H1 (cell line): ENCODE results near the gene RBM44. TPM values are rescaled to one million over a fixed set of nuclear protein-coding genes. Genes with fewer than 3 reads are reported as not detected.

Experiments used
- CTCF ChIA-PET: fragments of 300-600 bp; sonication (Branson Sonifier 250); formaldehyde crosslinking; loops from one replicate; lab custom pipeline; 2021; ENCODE audit not compliant: partially characterized antibody; lab: Charles Lee
- POLR2A ChIA-PET: fragments of 300-600 bp; sonication (Branson Sonifier 250); formaldehyde crosslinking; loops from one replicate; lab custom pipeline; 2021; ENCODE audit warnings: inconsistent platforms; ENCODE audit not compliant: partially characterized antibody; lab: Charles Lee
- DNase-seq, 2 experiments: peaks; one replicate each; pipeline versions ENCODE4 v3.0.0 to v3.0.0-alpha.2; 2010 to 2022; ENCODE audit warnings: low spot score in 2 of 2, low read depth in 1 of 2, mixed read lengths in 1 of 2
- FAIRE-seq: peaks from 2 replicates; lab custom pipeline; 2011; peaks lifted over from hg19 to GRCh38; lab: Jason Lieb, UNC
- H2AFZ ChIP-seq: 2 replicates; pipeline ENCODE4 v1.8.1; 2012; ENCODE audit warnings: low read length, inconsistent platforms
- H2AK5ac ChIP-seq: 2 replicates; pipeline ENCODE4 v1.6.1; 2013; ENCODE audit warnings: low read depth, low read length
- H2BK120ac ChIP-seq: replicated peaks from 2 replicates; pipeline ENCODE3; 2013; ENCODE audit warnings: low read depth, low read length, inconsistent platforms
- H2BK12ac ChIP-seq: 2 replicates; pipeline ENCODE4 v1.6.1; 2013; ENCODE audit warnings: low read depth, low read length
- H2BK15ac ChIP-seq: 2 replicates; pipeline ENCODE4 v1.6.1; 2013; ENCODE audit warnings: low read length
- H2BK20ac ChIP-seq: 2 replicates; pipeline ENCODE4 v1.6.1; 2013; ENCODE audit warnings: low read length
- H2BK5ac ChIP-seq: 2 replicates; pipeline ENCODE4 v1.6.1; 2013; ENCODE audit warnings: low read depth, low read length
- H3K14ac ChIP-seq: 2 replicates; pipeline ENCODE4 v1.6.1; 2013; ENCODE audit warnings: inconsistent platforms; ENCODE audit not compliant: insufficient read length
- H3K18ac ChIP-seq: 2 replicates; pipeline ENCODE4 v1.6.1; 2013; ENCODE audit warnings: low read length; ENCODE audit errors: extremely low read depth
- H3K23ac ChIP-seq: 2 replicates; pipeline ENCODE4 v1.6.1; 2013; ENCODE audit warnings: inconsistent platforms; ENCODE audit not compliant: insufficient read length
- H3K23me2 ChIP-seq: 2 replicates; pipeline ENCODE4 v1.6.1; 2013; ENCODE audit warnings: low read depth, low read length
- H3K27ac ChIP-seq: 2 replicates; pipeline ENCODE4 v1.6.1; 2011; ENCODE audit warnings: low read depth, low read length, inconsistent platforms
- H3K27me3 ChIP-seq, 4 experiments: replicated peaks in 1 of 4; 1 replicate in 1 of 4; 2 replicates in 3 of 4; pipeline versions ENCODE4 v1.6.1 to v1.8.1; 2011 to 2013; ENCODE audit warnings: low read length in 3 of 4, mild to moderate bottlenecking in 3 of 4, inconsistent platforms in 2 of 4, mixed read lengths in 2 of 4, moderate library complexity in 1 of 4; ENCODE audit not compliant: control insufficient read depth in 3 of 4, insufficient read depth in 3 of 4; ENCODE audit errors: extremely low read depth in 1 of 4
- H3K36me3 ChIP-seq, 4 experiments: 2 replicates each; pipeline versions ENCODE4 v1.6.1 to v1.8.1; 2011 to 2013; ENCODE audit warnings: mild to moderate bottlenecking in 4 of 4, low read length in 3 of 4, moderate library complexity in 2 of 4, control low read depth in 1 of 4, inconsistent platforms in 1 of 4; ENCODE audit not compliant: insufficient read depth in 4 of 4, control insufficient read depth in 2 of 4
- H3K4ac ChIP-seq: replicated peaks from 2 replicates; pipeline ENCODE3; 2013; ENCODE audit warnings: low read length, low read depth, mixed read lengths, inconsistent platforms; ENCODE audit not compliant: insufficient read length
- H3K4me1 ChIP-seq, 4 experiments: replicated peaks in 1 of 4; 1 replicate in 1 of 4; 2 replicates in 3 of 4; pipeline versions ENCODE4 v1.6.1 to v1.8.1; 2011 to 2013; ENCODE audit warnings: low read length in 3 of 4, inconsistent platforms in 2 of 4, mixed read lengths in 1 of 4; ENCODE audit not compliant: insufficient read depth in 4 of 4, control insufficient read depth in 3 of 4
- H3K4me2 ChIP-seq, 2 experiments: 2 replicates each; pipeline versions ENCODE4 v1.6.1 to v1.8.1; 2011 to 2013; ENCODE audit warnings: low read depth in 2 of 2, low read length in 2 of 2, control low read depth in 1 of 2, inconsistent platforms in 1 of 2, mild to moderate bottlenecking in 1 of 2; ENCODE audit not compliant: insufficient read depth in 1 of 2
- H3K4me3 ChIP-seq, 4 experiments: fragments of 200-600, 300-600 bp in 1 of 4; sonication (generic), shearing (Covaris generic), sonication (Bioruptor Twin) in 1 of 4; 2 replicates each; pipeline versions ENCODE4 v1.5.1 to v1.8.1; 2011 to 2016; ENCODE audit warnings: low read length in 4 of 4, low read depth in 3 of 4, control low read depth in 2 of 4, inconsistent platforms in 2 of 4, mild to moderate bottlenecking in 2 of 4, mixed read lengths in 1 of 4, moderate library complexity in 1 of 4; ENCODE audit not compliant: insufficient read depth in 2 of 4; ENCODE audit errors: extremely low read depth in 1 of 4
- H3K56ac ChIP-seq: replicated peaks from 2 replicates; pipeline ENCODE3; 2013; ENCODE audit warnings: low read depth, mild to moderate bottlenecking, mixed read lengths, low read length, inconsistent platforms; ENCODE audit not compliant: insufficient read length
- H3K79me1 ChIP-seq: 2 replicates; pipeline ENCODE4 v1.6.1; 2013; ENCODE audit warnings: low read depth, low read length, control low read depth
- H3K79me2 ChIP-seq, 2 experiments: 2 replicates each; pipeline versions ENCODE4 v1.6.1 to v1.8.1; 2012 to 2013; ENCODE audit warnings: low read length in 2 of 2, mild to moderate bottlenecking in 2 of 2, inconsistent platforms in 1 of 2; ENCODE audit not compliant: insufficient read depth in 2 of 2, control insufficient read depth in 1 of 2
- H3K9ac ChIP-seq, 4 experiments: replicated peaks in 1 of 4; 1 replicate in 1 of 4; 2 replicates in 3 of 4; pipeline versions ENCODE4 v1.6.1 to v1.8.1; 2011 to 2013; ENCODE audit warnings: low read depth in 3 of 4, low read length in 3 of 4, control low read depth in 2 of 4, mild to moderate bottlenecking in 2 of 4, moderate library complexity in 2 of 4, inconsistent platforms in 1 of 4; ENCODE audit errors: extremely low read depth in 1 of 4
- H3K9me3 ChIP-seq, 2 experiments: 2 replicates each; pipeline versions ENCODE4 v1.6.1 to v1.8.1; 2012 to 2013; ENCODE audit warnings: mild to moderate bottlenecking in 2 of 2, moderate library complexity in 2 of 2, control low read depth in 1 of 2, inconsistent platforms in 1 of 2, low read depth in 1 of 2, low read length in 1 of 2, mixed read lengths in 1 of 2; ENCODE audit not compliant: insufficient read depth in 2 of 2
- H4K20me1 ChIP-seq, 2 experiments: replicated peaks in 1 of 2; 2 replicates each; pipeline versions ENCODE3 to v1.8.1; 2011 to 2013; ENCODE audit warnings: inconsistent platforms in 2 of 2, low read length in 2 of 2, mild to moderate bottlenecking in 1 of 2; ENCODE audit not compliant: insufficient read depth in 2 of 2, control insufficient read depth in 1 of 2
- H4K5ac ChIP-seq: 2 replicates; pipeline ENCODE4 v1.6.1; 2013; ENCODE audit warnings: low read length, low read depth, mixed read lengths, inconsistent platforms; ENCODE audit not compliant: insufficient read length
- H4K8ac ChIP-seq: 2 replicates; pipeline ENCODE4 v1.8.0; 2013; ENCODE audit warnings: mild to moderate bottlenecking, moderate library complexity, low read length, inconsistent platforms; ENCODE audit not compliant: insufficient read depth; ENCODE audit errors: extremely low read depth
- H4K91ac ChIP-seq: replicated peaks from 2 replicates; pipeline ENCODE3; 2013; ENCODE audit warnings: low read length, mixed read lengths, inconsistent platforms; ENCODE audit not compliant: insufficient read length
- BACH1 ChIP-seq: IDR thresholded peaks from 2 replicates; pipeline ENCODE4 v1.6.1; 2012; ENCODE audit warnings: low read length, improper control_type of control experiment
- BCL11A ChIP-seq, 2 experiments: IDR thresholded peaks; one replicate each; pipeline ENCODE4 v1.6.1; 2011; ENCODE audit warnings: low read depth in 2 of 2, low read length in 2 of 2, mild to moderate bottlenecking in 2 of 2
- CEBPB ChIP-seq: IDR thresholded peaks from 2 replicates; pipeline ENCODE4 v1.6.1; 2012; ENCODE audit warnings: low read depth, low read length
- CHD1 ChIP-seq: IDR thresholded peaks from 2 replicates; pipeline ENCODE4 v1.6.1; 2012; ENCODE audit warnings: low read depth, low read length, improper control_type of control experiment
- CREB1 ChIP-seq: IDR thresholded peaks from 2 replicates; pipeline ENCODE4 v1.6.1; 2012; ENCODE audit warnings: inconsistent platforms
- EGR1 ChIP-seq: IDR thresholded peaks from 2 replicates; pipeline ENCODE4 v1.6.1; 2011; ENCODE audit warnings: low read depth, low read length, borderline replicate concordance
- NRF1 ChIP-seq: IDR thresholded peaks from 2 replicates; pipeline ENCODE4 v1.6.1; 2011; ENCODE audit warnings: mild to moderate bottlenecking, low read depth, low read length, improper control_type of control experiment
- RBBP5 ChIP-seq: IDR thresholded peaks from 2 replicates; pipeline ENCODE4 v1.7.1; 2012; ENCODE audit warnings: low read depth, mild to moderate bottlenecking, inconsistent platforms, low read length, moderate library complexity, borderline replicate concordance
- RXRA ChIP-seq: IDR thresholded peaks from 2 replicates; pipeline ENCODE4 v1.6.1; 2011; ENCODE audit warnings: low read depth, mild to moderate bottlenecking, low read length, moderate library complexity; ENCODE audit not compliant: insufficient read depth
- SRF ChIP-seq: IDR thresholded peaks from 2 replicates; pipeline ENCODE4 v1.6.1; 2011; ENCODE audit warnings: mild to moderate bottlenecking, low read depth, low read length, moderate library complexity
- YY1 ChIP-seq: IDR thresholded peaks from 2 replicates; pipeline ENCODE4 v1.6.1; 2011; ENCODE audit warnings: low read depth, mild to moderate bottlenecking, low read length
- WGBS, 2 experiments: shearing (Covaris generic) in 1 of 2; methylation state at CpG; one replicate each; pipeline versions ENCODE4 v1.1.6 to v1.1.7; 2013 to 2015; ENCODE audit warnings: low lambda C conversion rate in 2 of 2, mixed read lengths in 2 of 2, inconsistent platforms in 1 of 2, low coverage in 1 of 2, missing lambda C conversion rate in 1 of 2; ENCODE audit not compliant: insufficient replicate concordance in 2 of 2, insufficient coverage in 1 of 2, insufficient read length in 1 of 2; ENCODE audit errors: extremely low coverage in 1 of 2, missing lambda C conversion rate in 1 of 2; 5-methylcytosine and 5-hydroxymethylcytosine counted together
- polyA plus RNA-seq, 7 experiments: library from polyadenylated mRNA; depleted of rRNA in 3 of 7; stranded (reverse) in 5 of 7; unstranded in 2 of 7; fragments of >200 nt in 5 of 7; fragments of 200-250 nt in 2 of 7; gene quantifications; 1 replicate in 5 of 7; 2 replicates in 1 of 7; 4 replicates in 1 of 7; pipeline versions ENCODE4 v1.2.1 to v1.2.3, GENCODE V29; 2011 to 2013; ENCODE audit warnings: missing spikeins in 2 of 7, mixed read lengths in 2 of 7
- total RNA-seq: library from RNA; stranded (reverse); fragmentation: NEBNext Ultra II Directional; extraction: Animal tissue kit (Norgen Biotek cat#: 25700); gene quantifications from 2 replicates; pipeline ENCODE4 v1.2.1, GENCODE V29; 2021
- TF ChIP-seq, protein P1 (sequence below): IDR thresholded peaks from 2 replicates; pipeline ENCODE4 v1.6.1; 2011; ENCODE audit warnings: low read depth, mild to moderate bottlenecking, low read length; ENCODE audit not compliant: insufficient read depth
- TF ChIP-seq, protein P2 (sequence below): IDR thresholded peaks from 2 replicates; pipeline ENCODE4 v1.6.1; 2011; ENCODE audit warnings: low read length, improper control_type of control experiment

RBM44 gene
- total and polyA plus RNA-seq, 2 of the 8 experiments (the other 6 are each of a cell fraction or from before 2014, with no cell fraction given), result 0.12 to 0.43 TPM

DNA sequence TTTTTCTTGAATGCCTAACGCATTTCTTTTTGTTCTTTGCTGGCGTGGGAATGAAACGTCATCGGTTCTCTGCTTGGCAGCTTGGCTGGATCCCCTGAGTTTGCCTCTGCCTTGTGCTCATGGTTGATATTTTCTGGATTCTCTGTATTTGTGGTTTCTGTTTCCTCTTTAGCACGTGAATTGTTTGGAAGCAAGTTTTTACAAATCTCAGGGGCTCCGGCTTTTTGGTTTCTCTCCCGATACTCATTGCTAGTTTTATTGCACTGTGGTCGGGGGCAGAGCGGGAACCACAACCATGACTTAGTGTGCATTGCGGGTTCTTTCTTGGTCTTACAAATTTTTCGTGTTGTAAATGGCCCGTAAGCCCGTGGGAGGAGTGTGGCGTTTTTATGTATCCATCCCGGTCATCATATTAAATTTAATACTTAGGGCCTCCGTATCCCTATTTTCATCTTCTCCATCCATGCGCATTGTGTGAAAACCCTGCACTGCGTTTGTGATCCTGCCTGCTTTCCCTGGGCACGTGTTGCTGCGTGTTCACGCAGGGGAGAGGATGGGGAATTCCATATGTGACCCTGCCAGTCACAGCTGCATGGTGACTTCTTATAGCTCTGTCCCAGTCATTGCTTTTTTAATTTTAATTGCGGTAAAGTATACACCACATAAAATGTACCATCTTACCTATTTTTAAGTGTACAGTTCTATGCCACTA is 70.2 kb downstream of the RBM44 start:
- H3K56ac ChIP-seq, result no peak overlapping the region
- no peaks in the 10 kb centered on the region for H3K23me2 ChIP-seq
- no peak overlapping the region for H3K4me3 ChIP-seq
- no peak overlapping the region for H2BK120ac ChIP-seq
- H3K14ac ChIP-seq, result no peak overlapping the region
- H3K23ac ChIP-seq, result no peak overlapping the region
- no peaks in the 10 kb centered on the region; a peak in 1 of 4 replicates for H3K9me3 ChIP-seq
- H2BK15ac ChIP-seq, result no peak overlapping the region
- H2AK5ac ChIP-seq, result no peak overlapping the region
- ChIA-PET CTCF (no interaction called here), POLR2A (no interaction called here)
- H3K79me1 ChIP-seq, result no peaks in the 10 kb centered on the region
- no peaks in the 10 kb centered on the region for H3K27me3 ChIP-seq
- no peak for DNase-seq
- H4K8ac ChIP-seq, result no peak overlapping the region
- H4K20me1 ChIP-seq, result no peaks in the 10 kb centered on the region
- FAIRE-seq, result no peak
- no peak overlapping the region for H3K18ac ChIP-seq
- no peak overlapping the region for H3K4ac ChIP-seq
- H3K4me1 ChIP-seq, result peaks cover 0 to 7% (median 2%) of the 10 kb centered on the region in 4 experiments; a peak in 3 of 7 replicates
- H3K9ac ChIP-seq, result no peak overlapping the region
- H2BK20ac ChIP-seq, result no peak overlapping the region
- H2BK5ac ChIP-seq, result no peak overlapping the region
- H4K5ac ChIP-seq, result no peak overlapping the region
- H4K91ac ChIP-seq, result no peak overlapping the region
- no peak overlapping the region for H2BK12ac ChIP-seq
- no peak overlapping the region for H3K4me2 ChIP-seq
- no peak overlapping the region for H2AFZ ChIP-seq
- no peaks in the 10 kb centered on the region for H3K36me3 ChIP-seq
- WGBS, 2 experiments, result 90% methylated on average over 22 of the region's 22 CpGs; no CpG with 5 or more reads in 1 of the 2 experiments
- no peak overlapping the region for H3K27ac ChIP-seq
- no peaks in the 10 kb centered on the region for H3K79me2 ChIP-seq
- TF ChIP-seq BCL11A (IDR thresholded peaks at IDR 0.05; ENCODE audit: low read depth in 2 of 2, low read length in 2 of 2), result no peak
- TF ChIP-seq NRF1, result no peak
- no peak for TF ChIP-seq SRF
- TF ChIP-seq EGR1, result no peak
- TF ChIP-seq, protein P1, sequence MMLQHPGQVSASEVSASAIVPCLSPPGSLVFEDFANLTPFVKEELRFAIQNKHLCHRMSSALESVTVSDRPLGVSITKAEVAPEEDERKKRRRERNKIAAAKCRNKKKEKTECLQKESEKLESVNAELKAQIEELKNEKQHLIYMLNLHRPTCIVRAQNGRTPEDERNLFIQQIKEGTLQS, result no peak
- no peak for TF ChIP-seq CEBPB
- no peak for TF ChIP-seq YY1
- no peak for TF ChIP-seq CREB1
- TF ChIP-seq CHD1, result no peak
- no peak for TF ChIP-seq RBBP5
- TF ChIP-seq, protein P2, sequence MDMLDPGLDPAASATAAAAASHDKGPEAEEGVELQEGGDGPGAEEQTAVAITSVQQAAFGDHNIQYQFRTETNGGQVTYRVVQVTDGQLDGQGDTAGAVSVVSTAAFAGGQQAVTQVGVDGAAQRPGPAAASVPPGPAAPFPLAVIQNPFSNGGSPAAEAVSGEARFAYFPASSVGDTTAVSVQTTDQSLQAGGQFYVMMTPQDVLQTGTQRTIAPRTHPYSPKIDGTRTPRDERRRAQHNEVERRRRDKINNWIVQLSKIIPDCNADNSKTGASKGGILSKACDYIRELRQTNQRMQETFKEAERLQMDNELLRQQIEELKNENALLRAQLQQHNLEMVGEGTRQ, result no peak
- no peak for TF ChIP-seq BACH1
- no peak for TF ChIP-seq RXRA
